T-helper 2 cell treated with Interferon-gamma antibody and Interleukin-4, amounts not matched to agents 100 ng/mL and 5 ng/mL, for 36 hours (primary cell): ENCODE measurements around the gene DNAJC1. TPM values are rescaled to one million over a fixed set of nuclear protein-coding genes. Genes with fewer than 3 reads are reported as not detected.

ENCODE experiments used
- intact Hi-C: fragments of 100-400 bp; cut with micrococcal nuclease; formaldehyde crosslinking; loops from one replicate; pipeline ENCODE4 v1.15.1; 2023
- total RNA-seq: library from RNA; stranded (reverse); gene quantifications from 2 replicates; pipeline ENCODE4 v1.2.3, GENCODE V29; 2022

The DNAJC1 gene
- total RNA-seq, 1 donor from 2014 or later = 23.2 TPM

DNA sequence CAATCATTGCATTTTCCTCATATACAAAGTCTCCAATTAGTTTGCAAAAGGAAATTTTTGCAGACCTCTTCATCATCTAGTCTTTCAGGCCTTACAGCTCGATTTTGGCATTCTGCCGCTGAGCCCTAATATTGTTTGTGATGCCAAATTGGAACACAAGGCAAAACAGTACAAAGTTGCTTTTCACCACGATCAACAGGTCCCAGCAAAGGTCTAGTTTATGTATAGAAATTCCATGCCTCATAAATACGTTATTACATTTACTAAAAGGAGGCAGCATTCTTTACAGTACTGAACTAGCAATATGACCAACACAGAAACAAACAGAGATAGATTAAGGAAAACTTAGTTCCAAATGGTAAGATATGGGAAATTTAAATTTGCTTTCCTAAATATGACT is 7.0 kb upstream of the DNAJC1 start:
- intact Hi-C loops = loop anchor here (1.0 to 2.0 kb wide), 2 partner anchors 979 to 1058 kb away; no protein-coding TSS in a partner anchor

DNA sequence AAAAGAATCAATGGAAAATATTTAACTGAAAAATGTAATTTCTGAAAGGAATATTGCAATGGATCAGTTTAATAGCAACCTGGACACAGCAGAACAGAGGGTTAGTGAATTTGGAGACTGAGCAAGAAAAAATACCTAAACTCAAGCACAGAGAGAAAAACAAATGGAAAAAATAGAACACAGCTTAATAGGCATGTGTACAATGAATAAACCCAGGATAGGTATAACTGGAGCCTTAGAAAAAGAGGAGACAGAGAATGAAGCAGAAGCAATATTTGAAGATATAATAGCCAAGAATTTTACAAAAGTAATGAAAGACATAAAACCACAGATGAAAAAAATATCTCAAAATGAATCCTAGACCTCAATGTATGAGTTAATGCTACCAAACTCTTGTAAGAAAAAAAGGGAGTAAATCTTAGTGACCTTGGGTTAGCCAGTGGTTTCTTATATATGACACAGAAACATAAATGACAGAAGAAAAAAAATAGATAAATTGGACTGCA is 2.9 kb upstream of the DNAJC1 start:
- intact Hi-C loops = no loop called here

DNA sequence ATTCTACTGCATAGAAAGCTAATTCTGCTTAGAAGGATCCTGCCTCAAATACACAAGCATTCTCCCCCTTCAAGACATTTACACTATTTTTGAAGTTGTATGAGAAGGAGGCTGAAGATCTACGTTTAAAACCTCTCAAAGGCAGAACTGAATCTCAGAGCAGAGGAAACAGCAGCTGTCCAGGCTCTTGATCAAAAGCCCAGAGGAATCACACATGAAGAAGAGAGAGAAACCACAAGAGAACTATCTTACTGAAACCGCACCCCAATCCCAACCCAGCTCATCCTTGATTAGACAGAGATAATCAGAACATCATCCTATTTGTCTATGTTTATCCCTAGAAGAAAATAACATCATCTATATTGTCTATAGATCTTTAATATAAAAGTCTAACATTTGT is 2.2 kb upstream of the DNAJC1 start:
- intact Hi-C loops = no loop called here

DNA sequence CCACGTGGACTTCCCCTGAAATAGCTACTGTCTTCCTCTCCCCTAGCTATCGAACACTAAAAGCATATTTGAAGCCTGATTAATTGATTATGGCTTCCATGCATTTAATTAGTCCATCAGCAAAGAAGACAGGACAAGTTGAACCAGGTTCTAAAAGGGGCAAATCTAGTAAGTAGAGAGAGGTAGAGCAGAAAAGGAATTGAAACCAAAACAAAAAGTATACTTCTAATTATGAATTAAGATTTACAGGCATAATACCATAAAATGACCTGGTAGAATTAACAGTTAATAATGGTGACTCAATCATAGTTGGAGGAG is 393 bp upstream of the DNAJC1 start:
- intact Hi-C loops = loop anchor here (1.0 to 5.0 kb wide), 13 partner anchors 18 to 1435 kb away; partner anchors contain the start of genes COMMD3, MLLT10, MSRB2 and OTUD1

DNA sequence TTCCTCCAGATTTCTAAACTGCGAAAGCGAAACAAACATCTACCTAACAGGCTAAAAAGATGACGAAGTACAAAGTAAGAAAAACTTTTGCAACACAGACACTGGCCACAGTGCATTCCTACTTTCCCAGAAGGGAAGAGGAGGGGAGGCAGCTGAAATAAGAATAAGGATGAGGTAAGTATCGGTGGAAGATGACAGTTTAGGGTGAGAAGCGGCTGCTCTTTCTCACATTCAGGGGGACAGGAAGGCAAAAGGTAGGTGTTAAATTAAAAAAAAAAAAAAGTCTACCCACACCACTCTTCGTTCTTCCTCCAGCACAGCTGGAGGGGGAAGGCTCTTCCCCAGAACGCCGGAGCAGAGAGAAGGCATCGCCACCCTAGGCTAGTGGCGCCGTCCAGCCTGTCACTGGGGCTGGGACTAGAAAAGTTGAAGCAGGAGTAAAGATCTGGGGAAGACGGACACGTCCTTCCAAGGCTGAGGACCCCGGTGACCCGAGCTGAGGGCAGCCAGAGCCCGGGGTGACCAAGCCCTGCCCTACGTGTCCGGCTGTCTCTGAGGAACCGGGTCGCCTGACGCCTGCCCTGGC is 846 bp downstream of the DNAJC1 start:
- intact Hi-C loops = loop anchor here (1.0 to 5.0 kb wide), 13 partner anchors 20 to 1436 kb away; partner anchors contain the start of genes COMMD3, MLLT10, MSRB2 and OTUD1

DNA sequence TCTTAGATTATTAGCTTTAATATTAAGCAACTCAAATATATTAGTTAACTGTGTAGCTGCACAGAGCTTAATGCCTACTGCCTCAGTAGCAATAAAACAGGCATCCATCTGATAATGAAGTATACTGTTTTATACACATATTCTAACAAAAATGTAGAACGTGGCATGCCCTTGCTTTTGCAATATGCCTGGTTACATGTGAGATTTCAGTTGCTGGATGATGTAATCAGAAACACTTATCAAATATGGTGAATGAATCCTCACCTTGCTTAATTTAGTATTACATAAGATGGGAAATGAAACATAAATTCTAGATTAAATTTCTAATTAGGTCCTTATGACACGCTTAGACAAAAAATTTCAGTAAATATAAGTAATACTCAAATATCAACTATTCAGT is 8.0 kb downstream of the DNAJC1 start:
- intact Hi-C loops = loop anchor here (10.0 kb wide), 1 partner anchor 589 kb away; no protein-coding TSS in a partner anchor

DNA sequence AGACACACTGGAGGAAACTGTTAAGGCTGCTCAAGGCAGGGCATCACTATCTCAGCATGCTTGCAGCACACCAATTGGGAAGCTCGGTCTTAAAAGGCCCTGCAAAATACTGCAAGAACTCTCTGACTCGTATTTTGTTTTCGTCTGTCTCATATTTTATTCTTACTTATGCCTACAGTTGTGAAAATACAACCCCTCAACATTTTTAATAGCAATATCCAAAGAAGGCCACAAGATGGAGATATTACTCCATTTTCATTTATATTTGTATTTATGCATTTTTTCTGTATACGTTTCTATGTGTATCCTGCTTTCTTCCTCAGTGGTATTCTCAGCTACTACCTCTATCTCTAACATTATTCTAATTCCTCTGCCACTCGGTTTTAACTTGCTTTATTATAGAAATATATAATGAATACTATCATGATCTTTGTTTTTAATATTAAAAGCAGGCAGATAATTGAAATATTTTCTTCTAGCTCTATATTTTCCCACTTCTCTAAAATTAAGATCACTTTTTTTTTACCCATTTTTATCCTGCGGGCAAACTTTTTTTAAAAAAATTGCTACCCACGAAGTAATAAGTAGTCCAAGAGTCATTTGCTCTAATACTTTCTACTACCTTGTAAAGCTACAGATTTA is 10.0 kb downstream of the DNAJC1 start:
- intact Hi-C loops = loop anchor here (1.0 to 10.0 kb wide), 3 partner anchors 591 to 1074 kb away; no protein-coding TSS in a partner anchor

DNA sequence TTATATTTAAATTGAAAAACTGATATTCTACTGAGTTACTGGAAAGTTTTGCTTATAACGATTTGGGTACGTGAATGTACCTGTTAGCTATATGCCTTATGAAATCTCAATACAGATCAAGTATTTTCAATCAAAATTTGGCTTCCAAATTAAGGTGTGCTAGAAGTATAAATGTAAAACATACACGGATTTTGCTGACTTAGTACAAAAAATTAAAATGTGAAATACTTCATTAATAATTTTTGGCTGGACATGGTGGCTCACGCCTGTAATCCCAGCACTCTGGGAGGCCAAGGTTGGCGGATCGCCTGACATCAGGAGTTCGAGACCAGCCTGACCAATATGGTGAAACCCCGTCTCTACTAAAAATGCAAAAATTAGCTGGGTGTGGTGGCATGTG is 11.7 kb downstream of the DNAJC1 start:
- intact Hi-C loops = loop anchor here (5.0 to 10.0 kb wide), 2 partner anchors 593 to 1076 kb away; no protein-coding TSS in a partner anchor

DNA sequence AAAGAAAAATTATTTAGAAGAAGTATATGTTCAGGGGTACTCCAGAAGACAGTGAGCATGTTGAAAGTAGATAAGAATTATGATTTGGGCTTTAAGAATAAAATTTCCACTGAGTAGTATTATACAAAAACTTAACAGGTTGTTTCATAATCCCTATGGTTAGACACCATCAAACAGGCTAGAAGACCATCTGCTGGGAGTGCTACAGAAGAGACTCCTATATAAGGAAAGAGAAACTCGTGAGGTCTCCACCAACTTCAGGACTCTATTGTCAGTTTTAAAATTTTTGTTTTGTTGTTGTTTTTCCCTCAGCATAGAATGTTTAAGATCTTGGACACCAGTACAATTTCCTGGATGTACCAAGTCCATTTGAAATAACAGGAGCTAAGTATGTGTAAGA is 13.1 kb downstream of the DNAJC1 start:
- intact Hi-C loops = loop anchor here (5.0 to 10.0 kb wide), 2 partner anchors 594 to 1077 kb away; no protein-coding TSS in a partner anchor

DNA sequence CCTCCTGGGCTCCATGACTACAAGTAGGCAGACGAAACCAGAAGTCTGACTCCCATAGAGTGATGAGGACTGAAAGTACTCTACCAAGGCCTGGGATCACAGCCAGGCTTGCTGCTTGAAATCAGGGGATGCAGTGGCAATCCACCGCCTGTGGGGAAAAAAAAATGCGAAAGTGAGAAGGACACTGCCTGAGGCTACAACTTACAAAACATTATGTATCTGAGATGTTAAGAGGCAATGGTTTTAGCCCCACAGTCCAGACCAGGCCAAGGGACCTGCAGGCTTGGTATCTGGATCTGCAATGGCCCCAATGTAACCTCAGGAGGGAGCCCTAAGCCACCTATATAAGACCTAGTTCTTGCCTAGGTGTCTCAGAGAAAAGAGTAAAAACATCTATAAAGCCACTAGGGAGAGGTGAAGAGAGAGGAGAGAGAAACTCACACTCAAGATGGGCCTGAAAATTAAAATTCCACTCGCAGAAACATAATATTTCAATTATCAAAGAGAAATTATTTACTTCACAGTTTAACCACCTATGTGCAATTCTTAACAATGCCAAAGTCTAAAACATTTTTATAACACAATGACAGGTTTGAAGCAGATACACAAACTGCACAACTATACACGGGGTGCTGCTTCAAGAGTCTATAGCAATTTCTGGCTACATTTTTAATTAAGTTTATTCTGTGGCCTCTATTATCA is 13.9 kb downstream of the DNAJC1 start:
- intact Hi-C loops = loop anchor here (5.0 to 10.0 kb wide), 2 partner anchors 595 to 1078 kb away; no protein-coding TSS in a partner anchor

DNA sequence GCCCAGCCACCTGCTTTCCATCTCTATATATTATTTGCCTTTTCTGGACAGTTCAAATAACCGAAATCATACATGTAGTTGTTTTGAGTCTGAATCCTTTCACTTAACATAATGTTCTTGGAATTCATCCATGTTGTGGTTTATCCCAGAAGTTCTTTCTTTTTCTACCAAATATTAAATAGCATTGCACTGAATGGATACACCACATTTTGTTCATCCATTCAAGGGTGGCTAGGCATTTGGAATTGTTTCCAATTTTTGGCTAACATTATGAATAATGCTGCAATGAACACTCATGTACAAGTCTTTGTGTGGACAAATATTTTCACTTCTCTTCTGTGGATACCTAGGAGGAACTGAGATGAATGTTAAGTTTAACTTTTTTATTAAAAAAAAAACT is 18.0 kb downstream of the DNAJC1 start:
- intact Hi-C loops = no loop called here

DNA sequence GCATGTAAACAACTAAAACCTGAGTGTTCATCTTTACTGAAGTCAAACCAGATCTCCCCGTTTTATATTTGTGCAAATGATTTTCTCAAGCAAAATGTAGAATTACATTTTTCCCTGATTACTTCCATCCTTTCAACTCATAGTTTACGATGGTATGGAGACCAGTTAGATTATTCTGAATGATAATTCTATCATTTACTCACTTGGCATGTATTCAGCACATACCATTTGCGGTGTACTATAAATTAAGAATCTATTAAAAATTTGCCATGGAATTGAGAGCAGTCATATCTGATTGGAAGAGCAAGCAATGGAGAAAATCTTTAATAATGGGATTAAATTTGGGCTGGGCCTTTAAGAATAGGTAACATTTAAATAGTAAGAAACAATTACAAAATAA is 22.4 kb downstream of the DNAJC1 start:
- intact Hi-C loops = no loop called here

DNA sequence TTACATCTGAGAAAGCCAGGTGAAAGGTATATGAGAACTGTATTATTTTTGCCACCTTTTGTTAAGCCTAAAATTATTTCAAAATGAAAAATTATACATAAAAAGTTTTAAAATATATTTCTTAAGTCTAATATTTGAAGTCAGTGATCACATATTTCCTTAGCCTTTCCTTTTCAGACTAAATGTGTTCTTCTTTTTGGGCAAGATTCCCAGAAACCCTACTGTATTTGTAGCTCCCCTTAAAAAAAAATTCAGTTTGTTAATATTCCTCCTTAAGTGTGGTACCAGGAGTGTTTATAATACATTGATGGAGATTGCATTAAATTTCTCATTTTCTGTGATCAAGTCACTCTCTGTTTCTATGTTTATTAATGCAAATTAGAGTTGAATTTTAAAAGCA is 22.8 kb downstream of the DNAJC1 start:
- intact Hi-C loops = no loop called here

DNA sequence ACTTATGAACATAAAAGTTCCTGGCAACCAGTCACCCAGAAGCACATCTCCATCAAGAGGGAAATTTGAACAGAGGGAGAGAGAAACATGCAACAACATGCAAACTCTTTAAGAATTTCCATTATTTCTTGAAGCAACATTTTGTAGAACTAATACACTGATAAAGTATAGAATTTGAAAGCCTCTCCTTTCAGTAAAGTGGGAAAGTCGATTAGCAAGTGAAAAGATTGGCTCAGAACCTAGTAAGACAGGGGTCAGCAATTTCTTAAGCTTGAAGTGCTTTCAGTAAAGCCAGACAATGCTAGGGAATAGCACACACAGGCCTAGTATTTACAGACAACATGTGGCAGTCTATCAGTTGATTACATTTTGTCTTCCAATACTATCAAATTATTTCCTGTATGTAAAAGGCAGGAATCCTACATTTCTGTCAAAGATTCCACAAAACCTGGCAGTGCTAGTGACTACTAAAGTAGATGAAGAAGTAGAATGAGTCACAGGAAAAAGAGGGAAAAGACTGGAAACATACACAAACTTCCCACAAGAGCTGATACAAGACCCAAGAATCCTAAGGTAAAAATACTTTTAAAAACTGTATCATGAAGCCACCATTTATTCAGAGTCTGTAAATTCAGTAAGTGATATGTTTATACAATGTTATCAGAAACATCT is 25.2 kb downstream of the DNAJC1 start:
- intact Hi-C loops = no loop called here

DNA sequence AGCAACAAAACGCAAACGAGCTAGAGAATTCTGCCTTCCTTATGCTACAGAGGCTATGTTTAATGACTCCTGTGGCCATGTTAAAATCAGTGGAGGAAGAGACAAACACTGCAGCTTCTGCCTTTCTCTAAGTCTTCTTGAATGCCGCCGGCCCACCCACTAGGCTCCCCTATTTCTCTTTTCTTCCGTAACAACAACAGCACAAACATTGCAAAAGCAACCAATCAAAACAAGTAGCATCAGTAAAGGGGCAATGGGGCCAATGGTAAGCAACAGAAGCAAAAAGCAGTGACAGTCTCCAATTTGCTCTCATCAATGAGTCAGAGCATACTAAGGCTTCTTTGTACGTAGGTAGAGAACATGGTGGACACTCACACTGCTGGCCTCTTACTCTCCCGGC is 26.8 kb downstream of the DNAJC1 start:
- intact Hi-C loops = no loop called here

DNA sequence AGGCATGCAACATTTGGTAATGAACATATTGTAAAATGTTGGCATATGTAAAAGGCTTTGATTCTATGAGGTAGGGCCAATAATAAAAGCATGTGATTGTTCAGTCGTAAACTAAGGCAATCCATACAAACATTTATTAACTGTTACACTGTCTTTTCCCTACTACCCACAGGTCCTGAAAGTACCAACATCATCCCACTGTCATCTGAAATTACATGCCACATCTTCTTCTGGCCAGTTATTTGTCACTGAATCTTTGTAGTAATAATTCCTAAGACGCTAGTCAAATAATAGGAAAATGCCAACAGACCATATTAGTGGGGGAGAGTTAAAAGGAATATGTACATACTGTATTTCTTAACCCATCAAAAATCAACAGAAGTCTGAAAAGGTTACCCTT is 27.2 kb downstream of the DNAJC1 start:
- intact Hi-C loops = no loop called here

DNA sequence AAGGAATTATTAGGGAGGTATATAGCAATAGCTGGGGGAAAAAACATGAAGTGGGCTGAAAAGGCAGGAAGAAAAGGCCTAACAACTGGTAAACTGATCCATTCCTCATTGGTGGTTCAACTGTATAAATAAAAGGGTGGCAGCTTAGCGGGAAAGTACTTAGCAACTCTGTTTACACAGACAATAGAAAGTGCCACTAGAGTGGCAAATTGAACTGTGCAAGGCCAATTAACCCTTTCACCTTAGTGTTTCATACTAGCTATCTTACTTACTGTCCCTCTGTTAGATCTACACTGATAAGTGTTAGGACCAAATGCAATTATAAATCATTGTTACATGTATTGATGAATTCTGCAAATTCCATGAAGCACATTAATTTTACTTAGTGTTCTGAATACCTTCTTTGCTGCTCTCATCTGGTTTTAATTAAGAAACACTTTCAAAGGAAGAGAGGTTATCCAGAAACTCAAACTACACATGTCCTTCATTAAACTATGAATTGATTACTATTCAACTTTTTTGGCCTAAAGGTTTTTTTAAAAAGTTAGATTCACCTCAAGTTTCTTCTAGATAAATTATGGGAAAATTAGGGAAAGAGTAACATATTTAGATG is 28.0 kb downstream of the DNAJC1 start:
- intact Hi-C loops = no loop called here

DNA sequence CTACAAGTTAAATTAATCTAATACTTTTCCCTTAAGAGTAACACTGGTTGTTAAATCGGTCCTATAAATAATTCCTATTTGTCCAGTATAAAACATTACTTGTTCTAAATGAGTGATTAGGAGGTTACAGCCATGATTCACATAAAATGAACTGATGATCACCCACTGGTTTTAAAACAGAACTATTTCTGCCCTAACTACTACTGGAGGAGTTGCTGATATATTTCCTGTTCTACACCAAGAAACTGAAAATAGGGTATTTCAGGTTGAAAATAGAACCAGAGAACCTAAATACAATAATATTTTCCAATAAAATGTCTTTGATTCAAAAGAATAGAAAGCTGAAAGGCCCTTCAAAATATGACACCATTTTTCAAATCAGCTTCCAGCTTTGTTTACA is 30.9 kb downstream of the DNAJC1 start:
- intact Hi-C loops = no loop called here

DNA sequence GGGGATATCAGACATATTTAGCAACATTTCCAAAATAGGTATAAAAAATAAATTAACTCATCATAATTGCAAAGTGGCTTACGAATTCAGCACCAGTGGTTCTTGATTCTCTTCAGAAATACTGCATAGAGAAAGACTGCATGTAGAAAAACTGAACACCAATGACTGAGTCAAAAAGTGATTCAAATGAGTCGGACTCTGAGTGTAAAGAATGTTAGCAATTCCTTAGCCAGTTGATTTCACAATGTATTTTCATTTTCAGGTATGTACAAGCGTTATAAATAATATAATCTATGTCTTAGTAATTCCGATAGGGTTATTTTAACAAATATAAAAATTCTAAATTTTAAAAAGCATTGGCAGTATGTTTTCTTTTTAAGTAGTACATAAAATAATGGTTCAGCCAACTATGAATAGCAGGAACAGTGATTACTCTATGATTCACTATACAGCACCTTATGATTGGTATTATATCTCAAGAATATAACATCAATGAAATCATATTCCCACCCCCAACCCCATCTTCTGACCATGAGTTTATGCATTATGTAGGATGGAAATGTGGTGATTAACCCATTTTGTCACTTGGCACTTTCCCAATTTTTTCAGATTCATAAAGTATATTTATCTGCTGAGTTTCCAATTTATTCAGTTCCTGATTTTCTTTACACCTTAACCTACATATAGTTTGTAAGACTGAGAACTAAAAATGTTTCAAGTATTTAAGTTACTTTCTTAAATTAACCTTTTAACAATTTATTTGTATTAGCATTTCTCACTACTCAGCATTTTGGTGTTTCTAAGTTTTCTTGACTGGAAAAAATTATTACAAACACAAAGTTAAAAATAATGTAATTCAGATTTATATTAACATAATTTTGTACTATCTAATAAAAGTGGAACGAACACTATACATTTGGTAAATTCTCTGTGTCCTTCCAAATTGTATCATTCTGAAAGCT is 33.9 kb downstream of the DNAJC1 start:
- intact Hi-C loops = no loop called here
